Ishikawa (cell line): Measurements from ENCODE around the gene KCNC1.

ENCODE experiments used
- CEBPB ChIP-seq: IDR thresholded peaks from 2 replicates; pipeline ENCODE4 v1.6.1; 2012
- CREB1 ChIP-seq: IDR thresholded peaks from 2 replicates; pipeline ENCODE4 v1.6.1; 2012; ENCODE audit warnings: low read depth
- EP300 ChIP-seq: IDR thresholded peaks from 2 replicates; pipeline ENCODE4 v1.6.1; 2012; ENCODE audit warnings: borderline replicate concordance
- FOXM1 ChIP-seq: IDR thresholded peaks from 2 replicates; pipeline ENCODE4 v1.6.1; 2012; ENCODE audit warnings: low read depth, borderline replicate concordance
- MAX ChIP-seq: IDR thresholded peaks from 2 replicates; pipeline ENCODE4 v1.6.1; 2012
- REST ChIP-seq: IDR thresholded peaks from 2 replicates; pipeline ENCODE4 v1.6.1; 2012; ENCODE audit warnings: low read depth, mild to moderate bottlenecking

GRCh38 chr11:17763244-17763643 lies 28.7 kb downstream of the KCNC1 start:
- no peak for TF ChIP-seq EP300
- no peak for TF ChIP-seq CREB1
- TF ChIP-seq MAX: no peak
- no peak for TF ChIP-seq REST
- TF ChIP-seq CEBPB: no peak
- no peak for TF ChIP-seq FOXM1
